ENCODE results near the gene NOSTRIN.
"Not testable (repeated sequence)": the region's sequence is repeated elsewhere in the genome, so short reads cannot be mapped to it uniquely, and the experiment has no call there.

Gene NOSTRIN

GRCh38 chr2:168854651-168855050 lies 52.2 kb downstream of the NOSTRIN start:
- H3K36me3 ChIP-seq (ENCODE audit: control insufficient read depth in 5 of 5, insufficient read depth in 5 of 5, low read length in 5 of 5), result peaks cover 3 to 53% (median 25%) of the 10 kb centered on the region in 5 donors
- H3K4me3 ChIP-seq (ENCODE audit: low read depth in 1 of 5, low read length in 5 of 5), result no peak overlapping the region
- no peaks in the 10 kb centered on the region for H3K27me3 ChIP-seq (ENCODE audit: control insufficient read depth in 5 of 5, insufficient read depth in 4 of 5, low read length in 5 of 5)
- peaks cover 0 to 9% (median 0%) of the 10 kb centered on the region in 5 donors for H3K4me1 ChIP-seq (ENCODE audit: control insufficient read depth in 5 of 5, insufficient read depth in 5 of 5, low read length in 5 of 5)
- H3K9ac ChIP-seq (ENCODE audit: low read length in 5 of 5), result no peak overlapping the region
- no peaks in the 10 kb centered on the region for H3K9me3 ChIP-seq (ENCODE audit: control insufficient read depth in 5 of 5, low read length in 5 of 5)
- H3K27ac ChIP-seq (ENCODE audit: low read depth, low read length), result no peak overlapping the region

- H3K27me3 ChIP-seq (ENCODE audit: control insufficient read depth in 5 of 5, insufficient read depth in 4 of 5, low read length in 5 of 5), result no peaks in the 10 kb centered on the region
- H3K9me3 ChIP-seq (ENCODE audit: control insufficient read depth in 5 of 5, low read length in 5 of 5), result no peaks in the 10 kb centered on the region
- H3K4me1 ChIP-seq (ENCODE audit: control insufficient read depth in 5 of 5, insufficient read depth in 5 of 5, low read length in 5 of 5), result peaks cover 0 to 9% (median 0%) of the 10 kb centered on the region in 5 donors
- H3K36me3 ChIP-seq (ENCODE audit: control insufficient read depth in 5 of 5, insufficient read depth in 5 of 5, low read length in 5 of 5), result peaks cover 3 to 54% (median 26%) of the 10 kb centered on the region in 5 donors
- H3K4me3 ChIP-seq (ENCODE audit: low read depth in 1 of 5, low read length in 5 of 5), result no peak overlapping the region
- no peak overlapping the region for H3K27ac ChIP-seq (ENCODE audit: low read depth, low read length)
- H3K9ac ChIP-seq (ENCODE audit: low read length in 5 of 5), result no peak overlapping the region
Observed at GRCh38 chr2:168855601-168856000, 53.2 kb downstream of the NOSTRIN start.

GRCh38 chr2:168858146-168858545 lies 55.7 kb downstream of the NOSTRIN start:
- peaks cover 0 to 9% (median 0%) of the 10 kb centered on the region in 5 donors for H3K4me1 ChIP-seq (ENCODE audit: control insufficient read depth in 5 of 5, insufficient read depth in 5 of 5, low read length in 5 of 5)
- no peak overlapping the region for H3K4me3 ChIP-seq (ENCODE audit: low read depth in 1 of 5, low read length in 5 of 5)
- H3K9ac ChIP-seq (ENCODE audit: low read length in 5 of 5), result no peak overlapping the region
- H3K9me3 ChIP-seq (ENCODE audit: control insufficient read depth in 5 of 5, low read length in 5 of 5), result no peaks in the 10 kb centered on the region
- no peaks in the 10 kb centered on the region for H3K27me3 ChIP-seq (ENCODE audit: control insufficient read depth in 5 of 5, insufficient read depth in 4 of 5, low read length in 5 of 5)
- H3K36me3 ChIP-seq (ENCODE audit: control insufficient read depth in 5 of 5, insufficient read depth in 5 of 5, low read length in 5 of 5), result peaks cover 3 to 58% (median 32%) of the 10 kb centered on the region in 5 donors
- H3K27ac ChIP-seq (ENCODE audit: low read depth, low read length), result no peak overlapping the region

GRCh38 chr2:168867164-168867563 lies 64.7 kb downstream of the NOSTRIN start:
- H3K36me3 ChIP-seq (ENCODE audit: control insufficient read depth in 5 of 5, insufficient read depth in 5 of 5, low read length in 5 of 5), result peaks cover 6 to 29% (median 26%) of the 10 kb centered on the region in 5 donors
- not testable (repeated sequence) for H3K27me3 ChIP-seq (ENCODE audit: control insufficient read depth in 5 of 5, insufficient read depth in 4 of 5, low read length in 5 of 5); H3K4me1 ChIP-seq (ENCODE audit: control insufficient read depth in 5 of 5, insufficient read depth in 5 of 5, low read length in 5 of 5); H3K9ac ChIP-seq (ENCODE audit: low read length in 5 of 5); H3K9me3 ChIP-seq (ENCODE audit: control insufficient read depth in 5 of 5, low read length in 5 of 5); H3K4me3 ChIP-seq (ENCODE audit: low read depth in 1 of 5, low read length in 5 of 5); H3K27ac ChIP-seq (ENCODE audit: low read depth, low read length)

- H3K4me1 ChIP-seq (ENCODE audit: control insufficient read depth in 5 of 5, insufficient read depth in 5 of 5, low read length in 5 of 5); H3K36me3 ChIP-seq (ENCODE audit: control insufficient read depth in 5 of 5, insufficient read depth in 5 of 5, low read length in 5 of 5); H3K27ac ChIP-seq (ENCODE audit: low read depth, low read length); H3K9ac ChIP-seq (ENCODE audit: low read length in 5 of 5); H3K27me3 ChIP-seq (ENCODE audit: control insufficient read depth in 5 of 5, insufficient read depth in 4 of 5, low read length in 5 of 5); H3K9me3 ChIP-seq (ENCODE audit: control insufficient read depth in 5 of 5, low read length in 5 of 5); H3K4me3 ChIP-seq (ENCODE audit: low read depth in 1 of 5, low read length in 5 of 5): not testable (repeated sequence)
Observed at GRCh38 chr2:168870369-168870768, 67.9 kb downstream of the NOSTRIN start.

- not testable (repeated sequence) for H3K4me3 ChIP-seq (ENCODE audit: low read depth in 1 of 5, low read length in 5 of 5); H3K9me3 ChIP-seq (ENCODE audit: control insufficient read depth in 5 of 5, low read length in 5 of 5); H3K27ac ChIP-seq (ENCODE audit: low read depth, low read length); H3K4me1 ChIP-seq (ENCODE audit: control insufficient read depth in 5 of 5, insufficient read depth in 5 of 5, low read length in 5 of 5); H3K27me3 ChIP-seq (ENCODE audit: control insufficient read depth in 5 of 5, insufficient read depth in 4 of 5, low read length in 5 of 5); H3K9ac ChIP-seq (ENCODE audit: low read length in 5 of 5); H3K36me3 ChIP-seq (ENCODE audit: control insufficient read depth in 5 of 5, insufficient read depth in 5 of 5, low read length in 5 of 5)
Observed at GRCh38 chr2:168870824-168871223, 68.4 kb downstream of the NOSTRIN start.

- H3K9ac ChIP-seq (ENCODE audit: low read length in 5 of 5), result no peak overlapping the region
- no peaks in the 10 kb centered on the region for H3K36me3 ChIP-seq (ENCODE audit: control insufficient read depth in 5 of 5, insufficient read depth in 5 of 5, low read length in 5 of 5)
- no peaks in the 10 kb centered on the region for H3K9me3 ChIP-seq (ENCODE audit: control insufficient read depth in 5 of 5, low read length in 5 of 5)
- no peak overlapping the region for H3K4me3 ChIP-seq (ENCODE audit: low read depth in 1 of 5, low read length in 5 of 5)
- no peak overlapping the region for H3K27ac ChIP-seq (ENCODE audit: low read depth, low read length)
- no peaks in the 10 kb centered on the region for H3K27me3 ChIP-seq (ENCODE audit: control insufficient read depth in 5 of 5, insufficient read depth in 4 of 5, low read length in 5 of 5)
- H3K4me1 ChIP-seq (ENCODE audit: control insufficient read depth in 5 of 5, insufficient read depth in 5 of 5, low read length in 5 of 5), result no peaks in the 10 kb centered on the region
Observed at GRCh38 chr2:168874368-168875054, 72.1 kb downstream of the NOSTRIN start.

- not testable (repeated sequence) for H3K9me3 ChIP-seq (ENCODE audit: control insufficient read depth in 5 of 5, low read length in 5 of 5); H3K4me1 ChIP-seq (ENCODE audit: control insufficient read depth in 5 of 5, insufficient read depth in 5 of 5, low read length in 5 of 5); H3K27me3 ChIP-seq (ENCODE audit: control insufficient read depth in 5 of 5, insufficient read depth in 4 of 5, low read length in 5 of 5); H3K27ac ChIP-seq (ENCODE audit: low read depth, low read length); H3K9ac ChIP-seq (ENCODE audit: low read length in 5 of 5); H3K4me3 ChIP-seq (ENCODE audit: low read depth in 1 of 5, low read length in 5 of 5); H3K36me3 ChIP-seq (ENCODE audit: control insufficient read depth in 5 of 5, insufficient read depth in 5 of 5, low read length in 5 of 5)
Observed at GRCh38 chr2:168882163-168882562, 79.7 kb downstream of the NOSTRIN start.

GRCh38 chr2:168884975-168885374 lies 82.5 kb downstream of the NOSTRIN start:
- Histone ChIP-seq H3K9me3 (ENCODE audit: control insufficient read depth in 5 of 5, low read length in 5 of 5) (no peaks in the 10 kb centered on the region), H3K36me3 (ENCODE audit: control insufficient read depth in 5 of 5, insufficient read depth in 5 of 5, low read length in 5 of 5) (no peaks in the 10 kb centered on the region), H3K27me3 (ENCODE audit: control insufficient read depth in 5 of 5, insufficient read depth in 4 of 5, low read length in 5 of 5) (no peaks in the 10 kb centered on the region), H3K27ac (ENCODE audit: low read depth, low read length) (no peak overlapping the region), H3K4me1 (ENCODE audit: control insufficient read depth in 5 of 5, insufficient read depth in 5 of 5, low read length in 5 of 5) (peaks cover 0 to 4% (median 3%) of the 10 kb centered on the region in 5 donors), H3K4me3 (ENCODE audit: low read depth in 1 of 5, low read length in 5 of 5) (no peak overlapping the region), H3K9ac (ENCODE audit: low read length in 5 of 5) (no peak overlapping the region)

GRCh38 chr2:168889635-168890005 lies 87.2 kb downstream of the NOSTRIN start:
- H3K9me3 ChIP-seq (ENCODE audit: control insufficient read depth in 5 of 5, low read length in 5 of 5), result no peaks in the 10 kb centered on the region
- peaks cover 0 to 11% (median 9%) of the 10 kb centered on the region in 5 donors for H3K4me1 ChIP-seq (ENCODE audit: control insufficient read depth in 5 of 5, insufficient read depth in 5 of 5, low read length in 5 of 5)
- peak overlapping the region in 2 of 5 donors; percentile 66 to 77 for H3K4me3 ChIP-seq (ENCODE audit: low read depth in 1 of 5, low read length in 5 of 5)
- no peak overlapping the region for H3K27ac ChIP-seq (ENCODE audit: low read depth, low read length)
- H3K9ac ChIP-seq (ENCODE audit: low read length in 5 of 5), result peak overlapping the region in 1 of 5 donors; percentile 11
- no peaks in the 10 kb centered on the region for H3K27me3 ChIP-seq (ENCODE audit: control insufficient read depth in 5 of 5, insufficient read depth in 4 of 5, low read length in 5 of 5)
- no peaks in the 10 kb centered on the region for H3K36me3 ChIP-seq (ENCODE audit: control insufficient read depth in 5 of 5, insufficient read depth in 5 of 5, low read length in 5 of 5)

Data from subcutaneous abdominal adipose tissue (tissue), 5 donors.